Ammon's horn (tissue), 1 donor: ENCODE measurements around the gene BBX.
"Not testable (repeated sequence)": the region's sequence is repeated elsewhere in the genome, so short reads cannot be mapped to it uniquely, and the experiment has no call there.

ENCODE experiments used
- DNase-seq: peaks from one replicate; pipeline ENCODE4 v3.0.0-alpha.2; 2016; ENCODE audit warnings: low spot score

Gene BBX

DNA sequence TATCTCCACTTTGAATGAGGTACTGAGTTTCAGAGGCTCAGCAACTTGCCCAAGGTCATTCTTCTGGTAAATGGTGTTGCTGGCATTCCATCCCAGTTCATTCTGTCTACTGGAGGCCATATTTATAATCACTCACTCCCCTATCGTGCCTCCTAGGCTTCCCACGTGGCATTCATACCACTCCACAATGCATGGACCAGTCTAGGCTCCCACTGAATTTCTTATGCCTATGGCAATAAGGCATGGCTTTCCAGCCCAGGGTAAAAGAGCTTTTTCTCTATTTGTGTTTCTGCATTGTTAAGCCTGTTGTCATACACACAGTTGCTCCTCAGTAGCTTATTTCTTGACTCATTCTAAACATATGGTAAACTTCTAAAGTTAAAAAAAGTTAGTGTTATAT is 19.9 kb downstream of the BBX start:
- no peak for DNase-seq

DNA sequence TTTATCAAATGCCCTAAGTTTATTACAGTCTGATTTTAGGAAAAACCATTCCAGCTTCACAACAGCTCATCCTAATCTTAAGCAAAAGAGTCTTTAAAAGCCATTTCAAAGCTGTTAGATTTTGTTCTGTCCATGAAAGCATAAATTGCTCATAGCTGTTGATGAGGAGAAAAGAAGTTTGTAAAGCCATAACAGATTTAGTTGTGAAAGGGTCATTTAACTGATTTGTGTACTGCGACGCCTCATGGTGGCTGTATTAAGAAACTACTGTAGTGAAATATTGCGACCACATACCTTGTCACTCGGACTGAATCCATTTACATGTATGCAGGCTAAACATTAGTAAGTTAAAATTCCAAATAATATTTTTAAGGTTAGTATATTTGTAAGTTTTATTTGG is 20.9 kb downstream of the BBX start:
- DNase-seq, result peak; percentile 68

GRCh38 chr3:107545680-107546120 is 22.9 kb downstream of the BBX start:
- DNase-seq, result no peak

GRCh38 chr3:107548601-107549000 is 25.8 kb downstream of the BBX start:
- DNase-seq, result no peak

GRCh38 chr3:107555359-107555758 is 32.6 kb downstream of the BBX start:
- DNase-seq, result no peak

GRCh38 chr3:107557743-107558142 is 35.0 kb downstream of the BBX start:
- DNase-seq, result no peak

DNA sequence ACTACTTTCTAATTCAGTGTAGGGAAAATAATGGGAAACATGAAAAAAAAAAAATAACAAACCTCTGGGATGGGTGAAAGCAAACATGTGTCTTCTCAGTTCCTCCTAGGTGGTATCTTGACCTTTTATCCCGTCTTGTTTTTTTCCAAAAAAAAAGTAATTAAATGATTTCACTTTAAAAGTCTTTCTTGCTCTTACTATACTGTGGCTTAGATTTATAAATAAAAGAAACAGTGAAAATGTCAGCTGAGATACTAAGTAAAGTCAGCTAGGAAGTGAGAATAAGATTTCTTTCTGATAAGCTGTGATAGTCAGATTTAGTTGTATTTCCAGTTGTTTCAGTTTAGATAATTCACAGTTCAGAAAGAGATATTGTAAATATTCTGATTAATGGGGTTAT is 37.4 kb downstream of the BBX start:
- no peak for DNase-seq

DNA sequence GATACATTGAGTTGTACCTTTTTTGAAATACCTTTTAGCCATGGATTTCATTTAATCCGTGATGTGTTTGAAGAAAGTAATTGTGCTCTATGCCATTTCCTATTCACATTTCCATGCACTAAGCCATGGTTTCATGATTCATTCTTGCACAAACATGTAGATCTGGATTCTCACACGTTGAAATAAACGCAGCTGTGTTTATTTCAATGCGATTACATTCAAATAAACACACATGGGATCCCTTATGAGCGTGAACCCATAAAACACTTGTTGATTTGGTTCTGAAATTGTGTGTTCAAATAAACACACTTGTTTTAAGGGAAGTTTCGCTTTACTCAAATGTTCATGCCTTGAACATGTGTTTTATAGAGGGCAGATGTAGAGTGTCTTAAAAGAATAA is 39.2 kb downstream of the BBX start:
- no peak for DNase-seq

- DNase-seq, result no peak
Observed at GRCh38 chr3:107562969-107563529, 40.3 kb downstream of the BBX start.

- DNase-seq, result not testable (repeated sequence)
Observed at GRCh38 chr3:107565244-107565643, 42.5 kb downstream of the BBX start.

GRCh38 chr3:107571089-107571488 is 48.3 kb downstream of the BBX start:
- not testable (repeated sequence) for DNase-seq

- not testable (repeated sequence) for DNase-seq
Observed at GRCh38 chr3:107571492-107571891, 48.7 kb downstream of the BBX start.

DNA sequence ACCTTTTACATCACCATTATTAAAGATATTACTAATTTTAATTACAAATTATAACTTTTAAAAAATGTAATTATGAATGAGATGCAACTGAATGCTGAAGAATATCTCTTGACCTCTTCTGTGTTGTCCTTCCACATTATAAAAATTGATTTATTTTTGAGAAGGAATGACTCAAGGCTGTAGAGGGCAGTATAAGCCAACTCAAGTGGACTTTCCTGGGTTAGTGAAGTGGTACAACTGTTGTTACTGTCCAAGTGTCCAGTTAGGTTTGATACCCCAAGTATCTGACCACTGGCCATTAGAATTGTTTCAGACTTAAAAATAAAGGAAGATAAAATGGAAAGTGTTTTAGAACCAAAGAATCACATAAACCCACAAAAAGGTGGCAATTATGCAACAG is 51.9 kb downstream of the BBX start:
- peak; percentile 63 for DNase-seq

GRCh38 chr3:107578091-107578490 is 55.3 kb downstream of the BBX start:
- no peak for DNase-seq

DNA sequence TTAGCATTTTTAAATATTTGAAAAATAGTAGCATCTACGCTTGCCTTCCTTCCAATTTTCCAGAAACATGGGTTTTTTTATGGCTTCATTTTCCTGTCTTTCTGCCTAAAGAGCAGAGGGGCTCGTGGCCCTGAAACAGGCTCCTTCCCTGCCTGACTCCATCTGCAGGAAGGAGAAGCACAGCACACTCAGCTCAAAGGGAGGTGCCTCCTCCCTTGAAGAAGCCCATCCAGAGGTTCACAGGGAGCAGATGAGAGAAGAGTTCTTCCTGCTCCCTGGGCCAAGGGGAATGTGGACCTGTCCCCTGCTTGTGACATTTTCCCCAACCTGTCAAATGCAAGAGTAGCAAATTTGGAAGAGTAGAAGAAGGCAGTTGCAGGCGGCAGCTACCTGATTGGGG is 55.8 kb downstream of the BBX start:
- no peak for DNase-seq

DNA sequence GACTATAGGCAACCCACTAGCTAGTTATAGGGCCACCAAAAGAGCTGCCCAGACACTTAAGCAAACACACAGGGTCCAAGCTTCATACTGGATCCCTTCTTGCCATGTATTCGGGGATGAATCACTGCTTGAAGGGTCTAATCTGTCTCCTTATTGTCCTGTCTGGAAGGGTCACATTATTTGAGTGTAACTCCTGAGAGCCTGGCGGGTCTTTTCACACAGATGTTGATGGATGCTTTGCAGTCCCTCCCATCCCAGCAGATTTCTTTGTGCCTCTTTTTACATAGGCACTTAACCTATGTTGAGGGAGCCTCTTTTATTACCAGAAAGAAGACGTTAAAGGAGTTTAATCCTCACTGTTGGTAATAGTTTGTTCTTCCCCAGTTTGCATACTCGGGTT is 56.6 kb downstream of the BBX start:
- no peak for DNase-seq

- no peak for DNase-seq
Observed at GRCh38 chr3:107581230-107581629, 58.5 kb downstream of the BBX start.

DNA sequence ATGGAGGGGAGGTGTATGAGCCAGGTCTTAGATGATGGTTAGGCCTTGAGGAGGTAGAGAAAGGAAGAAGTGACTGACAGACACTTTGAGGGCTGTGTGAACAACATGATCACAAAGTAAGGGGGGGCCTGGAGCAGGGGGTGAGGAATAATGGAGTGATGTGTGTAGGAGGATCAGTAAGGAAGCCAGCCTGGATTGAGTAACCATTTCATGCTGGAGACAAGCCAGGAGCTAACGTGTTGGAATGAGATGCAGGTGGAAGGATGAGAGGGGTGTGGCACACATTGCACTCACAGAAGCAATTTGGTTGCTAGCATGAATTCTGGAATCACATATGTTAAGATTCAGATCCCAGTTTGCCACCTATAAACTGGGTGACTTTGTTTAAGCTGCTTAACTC is 65.5 kb downstream of the BBX start:
- DNase-seq, result no peak

GRCh38 chr3:107589454-107589853 is 66.7 kb downstream of the BBX start:
- no peak for DNase-seq

GRCh38 chr3:107590786-107591185 is 68.0 kb downstream of the BBX start:
- no peak for DNase-seq

DNA sequence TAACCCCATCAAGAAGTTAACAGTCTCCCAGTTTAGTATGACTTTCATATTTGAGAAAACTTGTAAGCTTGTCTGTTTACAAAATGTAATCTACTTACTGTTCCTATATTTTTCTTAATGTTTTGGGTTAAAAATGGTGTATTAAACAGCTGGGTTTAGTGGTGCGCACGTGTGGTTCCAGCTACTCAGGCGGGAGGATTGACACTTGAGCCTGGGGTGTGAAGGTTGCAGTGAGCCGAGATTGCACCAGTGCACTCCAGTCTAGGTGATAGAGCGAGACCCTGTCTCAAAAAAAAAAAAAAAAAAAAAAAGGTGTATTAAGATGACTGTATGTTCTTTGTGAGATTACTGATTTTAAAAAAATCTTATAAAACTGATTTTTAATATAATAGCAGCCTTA is 69.3 kb downstream of the BBX start:
- DNase-seq, result no peak

GRCh38 chr3:107594870-107595269 is 72.1 kb downstream of the BBX start:
- no peak for DNase-seq

DNA sequence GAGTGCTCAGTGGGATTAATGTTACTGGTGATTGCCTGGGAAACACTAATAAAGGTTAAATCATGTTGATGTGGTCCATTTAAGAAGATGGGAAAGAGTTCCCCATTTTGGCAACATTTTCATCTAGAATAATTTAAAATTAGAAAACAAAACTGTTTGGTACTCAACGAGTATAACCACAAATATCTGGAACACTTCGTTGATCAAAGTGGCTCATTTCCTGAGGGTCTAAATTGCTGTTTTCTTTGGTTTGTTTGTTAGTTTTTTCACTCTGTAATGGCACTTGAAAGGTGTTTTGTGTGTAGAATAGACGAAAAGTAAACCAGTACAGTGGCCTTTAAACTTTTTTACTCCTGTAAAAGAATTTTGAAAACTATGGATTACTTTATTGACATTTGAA is 73.9 kb downstream of the BBX start:
- no peak for DNase-seq

DNA sequence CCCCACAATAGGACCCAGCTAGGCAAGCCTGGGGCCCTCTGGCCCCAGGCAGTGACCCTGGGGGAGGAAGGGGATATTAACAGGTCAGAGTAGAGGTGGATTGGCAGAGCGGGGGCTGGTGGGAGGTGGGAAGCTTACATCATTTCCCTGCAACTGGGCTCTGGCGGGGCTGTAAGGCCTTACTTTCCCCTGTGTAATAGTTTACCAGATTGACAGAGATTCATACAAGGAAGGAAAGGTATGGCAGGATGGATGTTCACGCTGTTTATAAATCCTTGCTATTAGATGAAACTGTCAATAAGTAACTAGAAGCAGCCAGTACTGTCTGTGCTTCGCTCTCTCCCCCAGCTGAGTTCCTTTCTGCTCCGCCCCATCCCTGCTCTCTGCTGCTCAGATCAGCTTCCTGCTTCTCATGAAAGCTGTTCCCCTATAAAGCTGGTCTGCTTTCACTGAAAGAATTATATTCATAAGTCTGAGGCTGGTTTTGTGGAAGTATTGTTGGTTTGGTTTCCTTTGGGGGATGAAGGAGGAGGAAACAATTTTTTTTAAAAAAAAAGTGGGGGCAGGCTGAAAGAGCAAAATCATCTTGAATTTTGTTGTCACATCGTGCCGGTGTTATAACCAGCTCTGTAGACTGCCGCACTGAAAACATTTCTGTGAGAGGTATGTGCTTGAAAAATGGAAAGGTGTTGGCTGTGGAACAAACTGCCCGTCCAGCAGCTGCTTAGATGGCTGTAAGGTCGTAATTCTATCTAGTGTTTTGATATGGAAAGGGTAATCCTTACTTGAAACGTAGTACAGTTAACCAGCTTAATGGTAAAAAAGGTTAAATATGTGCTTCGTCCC is 76.4 kb downstream of the BBX start:
- peak; percentile 81 for DNase-seq
